Activated CD8-positive, alpha-beta memory T cell treated with anti-CD3 and anti-CD28 coated beads, Interleukin-2, amount 50 U/mL, for 4 hours (primary cell): ENCODE measurements around the gene LIN28B.

Experiments used
- DNase-seq: peaks from one replicate; pipeline ENCODE4 v3.0.0-alpha.2; 2020

LIN28B gene

DNA sequence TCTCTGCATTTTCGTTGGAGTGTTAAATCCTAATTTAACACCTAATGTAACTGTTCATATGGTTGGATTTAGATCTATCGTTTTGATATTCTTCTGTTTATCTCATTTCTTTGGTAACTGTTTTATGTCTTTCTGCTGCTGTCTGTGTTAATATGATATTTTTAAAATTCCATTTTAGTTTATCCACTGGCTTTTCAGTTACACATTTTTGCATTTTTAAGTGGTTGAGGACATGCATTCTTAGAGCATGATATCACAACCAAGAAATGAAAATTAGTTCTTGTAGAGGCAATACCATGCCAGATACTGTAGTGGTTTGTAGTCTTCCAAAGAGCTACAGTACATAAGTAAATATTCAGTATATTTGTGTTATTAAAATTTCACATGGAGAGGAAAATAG lies 58.6 kb downstream of the LIN28B start:
- no peak for DNase-seq

DNA sequence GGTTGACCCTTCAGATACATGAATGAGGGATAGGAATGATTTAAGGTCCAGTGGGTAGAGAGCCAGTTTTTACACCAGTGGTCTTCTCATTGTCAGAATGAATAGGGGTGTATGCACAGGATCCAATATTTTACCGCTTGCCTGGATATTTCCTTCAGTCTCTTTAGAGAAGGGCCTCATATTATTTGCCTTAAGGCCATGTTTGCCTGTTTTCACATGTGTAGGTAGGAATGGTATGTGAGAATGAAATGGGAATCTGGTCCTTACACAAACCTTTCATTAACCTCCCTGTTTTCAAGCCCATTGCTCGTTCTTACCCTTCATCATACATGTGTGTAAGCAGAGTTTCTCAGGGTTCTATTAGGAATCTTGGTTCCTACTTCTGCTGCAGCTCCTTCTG lies 62.4 kb downstream of the LIN28B start:
- no peak for DNase-seq

DNA sequence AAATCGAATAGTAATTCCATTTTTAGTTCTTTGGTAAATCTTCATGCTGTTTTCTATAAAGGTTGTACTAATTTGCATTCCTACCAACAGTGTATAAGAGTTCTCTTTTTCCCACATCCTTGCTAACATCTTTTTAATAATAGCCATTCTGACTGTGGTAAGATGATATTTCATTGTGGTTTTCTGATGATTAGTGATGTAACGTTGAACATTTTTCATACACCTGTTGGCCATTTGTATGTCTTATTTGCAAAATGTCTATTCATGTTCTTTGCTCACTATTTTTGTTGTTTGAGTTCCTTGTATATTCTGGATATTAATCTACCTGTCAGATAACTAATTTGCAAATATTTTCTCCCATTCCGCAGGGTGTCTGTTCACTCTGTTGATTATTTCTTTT lies 64.5 kb downstream of the LIN28B start:
- DNase-seq: no peak

DNA sequence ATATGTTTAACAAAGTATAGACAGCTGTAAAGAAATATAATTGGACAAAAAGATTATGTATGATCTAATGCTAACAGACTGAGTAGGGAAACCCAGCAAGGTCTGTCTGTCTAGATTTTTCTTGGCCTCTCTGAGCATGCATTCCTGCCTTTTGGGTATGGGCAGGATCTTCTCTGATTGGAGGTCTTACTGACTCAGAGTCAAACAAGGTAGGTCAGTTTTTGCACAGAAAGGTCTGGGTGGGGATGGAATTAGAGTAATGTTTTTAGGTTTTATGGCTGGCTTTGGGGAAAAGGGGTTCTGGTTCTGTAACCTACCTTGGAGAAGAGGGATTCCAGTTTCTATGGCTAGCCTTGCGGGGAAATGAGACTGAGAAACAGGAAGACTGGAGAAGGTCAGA lies 65.5 kb downstream of the LIN28B start:
- no peak for DNase-seq

DNA sequence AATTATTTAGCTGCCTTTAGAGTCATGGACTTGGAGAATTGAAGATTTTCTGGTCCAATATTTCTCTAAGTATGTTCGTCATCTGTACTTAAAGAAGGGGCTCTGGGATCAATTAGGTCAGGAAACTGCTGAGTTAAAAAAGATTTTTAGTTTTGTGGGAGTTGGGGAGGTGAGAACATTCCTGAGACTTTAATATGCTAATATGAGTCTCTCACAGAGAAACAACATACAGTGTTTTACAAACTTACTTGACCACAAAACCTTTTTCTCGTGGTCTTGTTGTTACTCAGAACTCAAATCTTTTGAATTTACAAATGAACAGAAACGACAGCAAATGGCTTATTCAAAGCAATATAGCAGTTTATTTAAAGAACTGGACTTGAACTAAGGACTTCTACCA lies 67.9 kb downstream of the LIN28B start:
- DNase-seq: no peak

GRCh38 chr6:105028898-105029297 lies 72.0 kb downstream of the LIN28B start:
- DNase-seq: no peak

DNA sequence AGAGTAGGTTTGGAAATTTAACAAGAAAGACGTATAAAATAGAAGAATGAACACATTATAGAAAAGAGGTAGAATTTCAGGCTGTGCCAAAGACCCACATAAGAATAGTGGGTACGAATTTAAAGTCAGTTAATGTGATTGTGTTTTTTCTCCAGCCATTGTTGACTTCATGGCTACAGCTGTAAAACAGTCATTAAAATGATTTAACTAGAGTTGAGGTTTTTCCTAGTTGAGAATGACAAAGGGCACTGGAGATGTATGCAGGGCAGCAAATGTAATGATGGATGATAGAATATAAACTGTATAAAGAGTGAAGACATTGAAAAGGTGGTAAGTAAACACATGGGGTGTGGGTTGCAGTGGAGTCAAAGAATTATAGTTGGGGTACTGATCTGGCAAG lies 72.7 kb downstream of the LIN28B start:
- no peak for DNase-seq

DNA sequence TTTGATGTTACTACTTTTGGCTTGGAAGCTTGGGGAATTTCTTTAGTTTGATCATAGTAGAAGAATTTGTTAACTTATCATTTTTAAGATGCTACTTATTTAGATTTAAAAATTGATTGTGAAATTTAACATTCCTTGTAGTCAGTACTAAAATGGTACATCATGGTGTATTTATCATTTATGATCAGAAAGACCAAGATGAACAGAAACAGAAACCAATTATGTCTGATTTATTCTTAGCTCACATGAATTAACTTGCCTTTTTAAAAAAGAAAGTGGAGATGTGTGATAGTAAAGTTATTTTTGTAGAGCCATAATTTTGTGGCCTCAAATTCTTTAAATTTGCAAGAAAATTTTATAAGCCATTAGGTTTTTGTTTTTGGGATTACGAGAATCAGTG lies 77.6 kb downstream of the LIN28B start:
- no peak for DNase-seq

GRCh38 chr6:105035299-105035698 lies 78.4 kb downstream of the LIN28B start:
- DNase-seq: no peak

GRCh38 chr6:105036351-105036750 lies 79.4 kb downstream of the LIN28B start:
- DNase-seq: no peak

GRCh38 chr6:105038259-105038658 lies 81.4 kb downstream of the LIN28B start:
- DNase-seq: no peak

- no peak for DNase-seq
Observed at GRCh38 chr6:105041880-105042279, 85.0 kb downstream of the LIN28B start.

DNA sequence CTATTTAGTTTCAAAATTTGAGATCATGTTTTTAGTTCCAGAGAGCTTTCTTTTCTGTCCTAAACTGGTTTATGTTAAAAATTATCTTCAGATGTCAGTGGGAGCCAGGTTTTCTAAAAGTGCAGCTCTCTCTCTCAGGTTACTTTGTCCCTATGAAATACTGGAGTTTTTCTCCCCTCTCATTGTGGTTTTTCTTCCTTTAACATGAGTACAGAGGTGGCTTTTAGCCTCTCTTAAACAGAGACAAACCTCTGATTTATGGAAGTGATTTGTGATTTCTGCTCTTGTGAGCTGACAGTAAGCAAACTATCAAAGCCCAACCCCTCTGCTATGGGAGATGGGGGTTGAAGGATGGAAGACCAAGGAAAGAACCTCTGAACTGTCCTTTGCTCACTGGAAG lies 85.7 kb downstream of the LIN28B start:
- DNase-seq: no peak

GRCh38 chr6:105043979-105044378 lies 87.1 kb downstream of the LIN28B start:
- DNase-seq: no peak

DNA sequence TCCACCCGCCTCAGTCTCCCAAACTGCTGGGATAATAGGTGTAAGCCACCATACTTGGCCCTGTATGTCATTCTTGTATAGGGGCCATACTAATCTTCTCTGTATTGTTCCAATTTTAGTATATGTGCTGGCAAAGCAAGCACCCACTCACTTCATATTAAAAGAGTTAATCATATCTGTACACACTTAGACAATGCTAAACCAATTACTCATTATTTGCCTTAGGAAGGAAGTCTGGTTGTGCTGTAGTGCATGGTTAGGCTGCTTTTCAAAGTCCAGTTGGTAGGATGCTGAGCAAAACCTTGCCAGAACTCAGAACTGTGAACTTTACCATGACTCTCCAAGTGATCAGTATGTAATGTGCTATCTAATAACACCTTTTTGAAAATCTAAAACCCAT lies 88.6 kb downstream of the LIN28B start:
- no peak for DNase-seq

- no peak for DNase-seq
Observed at GRCh38 chr6:105051941-105052471, 95.1 kb downstream of the LIN28B start.

GRCh38 chr6:105056646-105057045 lies 99.7 kb downstream of the LIN28B start:
- DNase-seq: no peak

- no peak for DNase-seq
Observed at GRCh38 chr6:105057160-105057559, 100.3 kb downstream of the LIN28B start.

- DNase-seq: no peak
Observed at GRCh38 chr6:105058316-105058715, 101.4 kb downstream of the LIN28B start.

- DNase-seq: no peak
Observed at GRCh38 chr6:105058846-105059245, 101.9 kb downstream of the LIN28B start.

DNA sequence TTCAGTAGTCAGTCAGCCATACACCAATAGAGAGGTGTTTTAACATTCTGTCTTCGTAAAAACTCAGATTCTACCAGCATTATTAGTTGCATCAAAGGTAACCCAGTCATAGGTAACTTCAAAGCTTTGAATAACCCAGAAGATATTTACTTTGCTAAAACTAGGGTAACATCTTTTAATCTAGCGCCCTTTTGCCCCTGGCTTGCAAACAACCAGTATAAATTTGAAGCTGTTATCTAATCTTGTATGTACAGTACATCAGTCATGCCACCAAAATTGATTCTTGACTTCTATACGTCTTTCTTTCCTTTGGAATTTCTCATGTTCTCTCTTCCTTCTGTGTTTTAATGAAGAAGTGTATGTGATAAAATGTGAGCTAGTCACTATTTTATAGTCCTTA lies 109.3 kb downstream of the LIN28B start:
- no peak for DNase-seq

DNA sequence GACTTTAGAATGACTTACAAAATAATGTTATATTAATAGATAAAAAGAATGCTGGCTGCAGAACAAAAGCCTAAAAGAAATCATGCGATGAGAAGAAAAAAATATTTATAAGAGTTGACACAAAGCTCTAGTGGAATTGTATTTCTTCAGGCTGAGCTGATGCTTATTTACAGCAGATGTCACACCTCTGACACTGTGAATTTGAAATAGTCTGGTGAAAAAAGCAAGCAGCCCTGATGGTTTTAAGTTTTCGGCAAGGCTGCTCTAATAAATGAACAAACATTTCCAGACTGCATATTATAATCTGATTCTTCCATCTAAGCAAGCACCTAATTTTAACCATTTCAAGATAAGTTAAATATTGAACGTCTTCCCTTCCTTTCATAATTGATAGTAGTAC lies 109.9 kb downstream of the LIN28B start:
- no peak for DNase-seq

- no peak for DNase-seq
Observed at GRCh38 chr6:105067329-105067728, 110.4 kb downstream of the LIN28B start.

DNA sequence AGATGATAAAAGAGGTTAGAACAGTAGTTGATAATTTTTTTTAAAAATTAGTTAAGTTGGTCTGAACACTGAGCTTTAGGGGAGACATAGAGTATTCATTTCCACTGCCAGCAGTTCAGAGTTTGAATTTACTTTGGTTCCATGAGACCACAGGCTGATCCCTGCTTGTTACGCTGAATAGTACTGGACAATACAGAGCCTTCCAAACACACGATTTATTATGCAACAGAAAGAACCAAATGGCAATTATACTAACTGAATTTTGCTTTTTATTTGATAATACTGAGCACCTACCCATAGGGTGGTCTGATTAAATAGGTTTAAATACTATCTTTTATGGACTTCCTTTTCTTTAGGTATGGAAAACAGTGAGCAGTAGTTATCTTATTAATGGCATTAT lies 111.5 kb downstream of the LIN28B start:
- no peak for DNase-seq

GRCh38 chr6:105069821-105070445 lies 113.0 kb downstream of the LIN28B start:
- no peak for DNase-seq
